ENCODE results near the gene USH1C.

DNA sequence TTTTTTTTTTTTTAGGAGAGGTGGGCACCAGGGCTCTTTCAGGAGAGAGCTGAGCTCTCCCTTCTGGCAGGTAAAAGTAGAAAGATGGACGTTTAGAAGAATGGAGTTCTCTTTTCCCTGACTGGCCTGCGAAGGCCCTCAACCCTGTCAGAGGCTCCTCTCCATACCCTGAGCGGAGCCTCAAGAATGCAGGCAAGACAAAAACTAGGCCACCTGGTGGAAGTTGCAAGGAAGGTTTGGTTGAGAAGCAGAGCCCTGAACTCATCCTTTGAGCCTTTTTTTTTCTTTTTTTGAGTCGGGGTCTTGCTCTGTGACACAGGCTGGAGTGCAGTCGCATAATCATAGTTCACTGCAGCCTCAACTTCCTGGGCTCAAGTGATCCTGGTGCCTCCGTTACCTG, 4.2 kb upstream of the USH1C start:
- TF ChIP-seq ZBTB21 (tag by site-specific recombination; IDR thresholded peaks at IDR 0.05) (no peak), HOXA7 (CRISPR knock-in tag; IDR thresholded peaks at IDR 0.05; ENCODE audit: borderline replicate concordance) (no peak), ZNF585B (tag by site-specific recombination; IDR thresholded peaks at IDR 0.05) (no peak), ZNF138 (tag by site-specific recombination; IDR thresholded peaks at IDR 0.05; ENCODE audit: borderline replicate concordance) (no peak), ZNF341 (tag by site-specific recombination; IDR thresholded peaks at IDR 0.05; ENCODE audit: low read depth) (no peak), PRDM1 (tag by site-specific recombination; IDR thresholded peaks at IDR 0.05) (no peak), ZNF510 (tag by site-specific recombination; IDR thresholded peaks at IDR 0.05; ENCODE audit: insufficient replicate concordance) (no peak), ZNF621 (tag by site-specific recombination; IDR thresholded peaks at IDR 0.05) (no peak)
- TF ChIP-seq, protein P1, sequence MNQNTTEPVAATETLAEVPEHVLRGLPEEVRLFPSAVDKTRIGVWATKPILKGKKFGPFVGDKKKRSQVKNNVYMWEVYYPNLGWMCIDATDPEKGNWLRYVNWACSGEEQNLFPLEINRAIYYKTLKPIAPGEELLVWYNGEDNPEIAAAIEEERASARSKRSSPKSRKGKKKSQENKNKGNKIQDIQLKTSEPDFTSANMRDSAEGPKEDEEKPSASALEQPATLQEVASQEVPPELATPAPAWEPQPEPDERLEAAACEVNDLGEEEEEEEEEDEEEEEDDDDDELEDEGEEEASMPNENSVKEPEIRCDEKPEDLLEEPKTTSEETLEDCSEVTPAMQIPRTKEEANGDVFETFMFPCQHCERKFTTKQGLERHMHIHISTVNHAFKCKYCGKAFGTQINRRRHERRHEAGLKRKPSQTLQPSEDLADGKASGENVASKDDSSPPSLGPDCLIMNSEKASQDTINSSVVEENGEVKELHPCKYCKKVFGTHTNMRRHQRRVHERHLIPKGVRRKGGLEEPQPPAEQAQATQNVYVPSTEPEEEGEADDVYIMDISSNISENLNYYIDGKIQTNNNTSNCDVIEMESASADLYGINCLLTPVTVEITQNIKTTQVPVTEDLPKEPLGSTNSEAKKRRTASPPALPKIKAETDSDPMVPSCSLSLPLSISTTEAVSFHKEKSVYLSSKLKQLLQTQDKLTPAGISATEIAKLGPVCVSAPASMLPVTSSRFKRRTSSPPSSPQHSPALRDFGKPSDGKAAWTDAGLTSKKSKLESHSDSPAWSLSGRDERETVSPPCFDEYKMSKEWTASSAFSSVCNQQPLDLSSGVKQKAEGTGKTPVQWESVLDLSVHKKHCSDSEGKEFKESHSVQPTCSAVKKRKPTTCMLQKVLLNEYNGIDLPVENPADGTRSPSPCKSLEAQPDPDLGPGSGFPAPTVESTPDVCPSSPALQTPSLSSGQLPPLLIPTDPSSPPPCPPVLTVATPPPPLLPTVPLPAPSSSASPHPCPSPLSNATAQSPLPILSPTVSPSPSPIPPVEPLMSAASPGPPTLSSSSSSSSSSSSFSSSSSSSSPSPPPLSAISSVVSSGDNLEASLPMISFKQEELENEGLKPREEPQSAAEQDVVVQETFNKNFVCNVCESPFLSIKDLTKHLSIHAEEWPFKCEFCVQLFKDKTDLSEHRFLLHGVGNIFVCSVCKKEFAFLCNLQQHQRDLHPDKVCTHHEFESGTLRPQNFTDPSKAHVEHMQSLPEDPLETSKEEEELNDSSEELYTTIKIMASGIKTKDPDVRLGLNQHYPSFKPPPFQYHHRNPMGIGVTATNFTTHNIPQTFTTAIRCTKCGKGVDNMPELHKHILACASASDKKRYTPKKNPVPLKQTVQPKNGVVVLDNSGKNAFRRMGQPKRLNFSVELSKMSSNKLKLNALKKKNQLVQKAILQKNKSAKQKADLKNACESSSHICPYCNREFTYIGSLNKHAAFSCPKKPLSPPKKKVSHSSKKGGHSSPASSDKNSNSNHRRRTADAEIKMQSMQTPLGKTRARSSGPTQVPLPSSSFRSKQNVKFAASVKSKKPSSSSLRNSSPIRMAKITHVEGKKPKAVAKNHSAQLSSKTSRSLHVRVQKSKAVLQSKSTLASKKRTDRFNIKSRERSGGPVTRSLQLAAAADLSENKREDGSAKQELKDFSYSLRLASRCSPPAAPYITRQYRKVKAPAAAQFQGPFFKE (tag by site-specific recombination; IDR thresholded peaks at IDR 0.05; ENCODE audit: borderline replicate concordance), result no peak
- TF ChIP-seq, protein P2, sequence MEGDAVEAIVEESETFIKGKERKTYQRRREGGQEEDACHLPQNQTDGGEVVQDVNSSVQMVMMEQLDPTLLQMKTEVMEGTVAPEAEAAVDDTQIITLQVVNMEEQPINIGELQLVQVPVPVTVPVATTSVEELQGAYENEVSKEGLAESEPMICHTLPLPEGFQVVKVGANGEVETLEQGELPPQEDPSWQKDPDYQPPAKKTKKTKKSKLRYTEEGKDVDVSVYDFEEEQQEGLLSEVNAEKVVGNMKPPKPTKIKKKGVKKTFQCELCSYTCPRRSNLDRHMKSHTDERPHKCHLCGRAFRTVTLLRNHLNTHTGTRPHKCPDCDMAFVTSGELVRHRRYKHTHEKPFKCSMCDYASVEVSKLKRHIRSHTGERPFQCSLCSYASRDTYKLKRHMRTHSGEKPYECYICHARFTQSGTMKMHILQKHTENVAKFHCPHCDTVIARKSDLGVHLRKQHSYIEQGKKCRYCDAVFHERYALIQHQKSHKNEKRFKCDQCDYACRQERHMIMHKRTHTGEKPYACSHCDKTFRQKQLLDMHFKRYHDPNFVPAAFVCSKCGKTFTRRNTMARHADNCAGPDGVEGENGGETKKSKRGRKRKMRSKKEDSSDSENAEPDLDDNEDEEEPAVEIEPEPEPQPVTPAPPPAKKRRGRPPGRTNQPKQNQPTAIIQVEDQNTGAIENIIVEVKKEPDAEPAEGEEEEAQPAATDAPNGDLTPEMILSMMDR (tag by site-specific recombination; IDR thresholded peaks at IDR 0.05), result no peak
- TF ChIP-seq, protein P3, sequence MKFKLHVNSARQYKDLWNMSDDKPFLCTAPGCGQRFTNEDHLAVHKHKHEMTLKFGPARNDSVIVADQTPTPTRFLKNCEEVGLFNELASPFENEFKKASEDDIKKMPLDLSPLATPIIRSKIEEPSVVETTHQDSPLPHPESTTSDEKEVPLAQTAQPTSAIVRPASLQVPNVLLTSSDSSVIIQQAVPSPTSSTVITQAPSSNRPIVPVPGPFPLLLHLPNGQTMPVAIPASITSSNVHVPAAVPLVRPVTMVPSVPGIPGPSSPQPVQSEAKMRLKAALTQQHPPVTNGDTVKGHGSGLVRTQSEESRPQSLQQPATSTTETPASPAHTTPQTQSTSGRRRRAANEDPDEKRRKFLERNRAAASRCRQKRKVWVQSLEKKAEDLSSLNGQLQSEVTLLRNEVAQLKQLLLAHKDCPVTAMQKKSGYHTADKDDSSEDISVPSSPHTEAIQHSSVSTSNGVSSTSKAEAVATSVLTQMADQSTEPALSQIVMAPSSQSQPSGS (tag by site-specific recombination; IDR thresholded peaks at IDR 0.05; ENCODE audit: low read depth), result no peak
- TF ChIP-seq, protein P4, sequence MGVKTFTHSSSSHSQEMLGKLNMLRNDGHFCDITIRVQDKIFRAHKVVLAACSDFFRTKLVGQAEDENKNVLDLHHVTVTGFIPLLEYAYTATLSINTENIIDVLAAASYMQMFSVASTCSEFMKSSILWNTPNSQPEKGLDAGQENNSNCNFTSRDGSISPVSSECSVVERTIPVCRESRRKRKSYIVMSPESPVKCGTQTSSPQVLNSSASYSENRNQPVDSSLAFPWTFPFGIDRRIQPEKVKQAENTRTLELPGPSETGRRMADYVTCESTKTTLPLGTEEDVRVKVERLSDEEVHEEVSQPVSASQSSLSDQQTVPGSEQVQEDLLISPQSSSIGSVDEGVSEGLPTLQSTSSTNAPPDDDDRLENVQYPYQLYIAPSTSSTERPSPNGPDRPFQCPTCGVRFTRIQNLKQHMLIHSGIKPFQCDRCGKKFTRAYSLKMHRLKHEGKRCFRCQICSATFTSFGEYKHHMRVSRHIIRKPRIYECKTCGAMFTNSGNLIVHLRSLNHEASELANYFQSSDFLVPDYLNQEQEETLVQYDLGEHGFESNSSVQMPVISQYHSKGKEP (tag by site-specific recombination; IDR thresholded peaks at IDR 0.05), result no peak
- TF ChIP-seq, protein P5, sequence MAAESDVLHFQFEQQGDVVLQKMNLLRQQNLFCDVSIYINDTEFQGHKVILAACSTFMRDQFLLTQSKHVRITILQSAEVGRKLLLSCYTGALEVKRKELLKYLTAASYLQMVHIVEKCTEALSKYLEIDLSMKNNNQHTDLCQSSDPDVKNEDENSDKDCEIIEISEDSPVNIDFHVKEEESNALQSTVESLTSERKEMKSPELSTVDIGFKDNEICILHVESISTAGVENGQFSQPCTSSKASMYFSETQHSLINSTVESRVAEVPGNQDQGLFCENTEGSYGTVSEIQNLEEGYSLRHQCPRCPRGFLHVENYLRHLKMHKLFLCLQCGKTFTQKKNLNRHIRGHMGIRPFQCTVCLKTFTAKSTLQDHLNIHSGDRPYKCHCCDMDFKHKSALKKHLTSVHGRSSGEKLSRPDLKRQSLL (tag by site-specific recombination; IDR thresholded peaks at IDR 0.05), result no peak
- TF ChIP-seq, protein P6, sequence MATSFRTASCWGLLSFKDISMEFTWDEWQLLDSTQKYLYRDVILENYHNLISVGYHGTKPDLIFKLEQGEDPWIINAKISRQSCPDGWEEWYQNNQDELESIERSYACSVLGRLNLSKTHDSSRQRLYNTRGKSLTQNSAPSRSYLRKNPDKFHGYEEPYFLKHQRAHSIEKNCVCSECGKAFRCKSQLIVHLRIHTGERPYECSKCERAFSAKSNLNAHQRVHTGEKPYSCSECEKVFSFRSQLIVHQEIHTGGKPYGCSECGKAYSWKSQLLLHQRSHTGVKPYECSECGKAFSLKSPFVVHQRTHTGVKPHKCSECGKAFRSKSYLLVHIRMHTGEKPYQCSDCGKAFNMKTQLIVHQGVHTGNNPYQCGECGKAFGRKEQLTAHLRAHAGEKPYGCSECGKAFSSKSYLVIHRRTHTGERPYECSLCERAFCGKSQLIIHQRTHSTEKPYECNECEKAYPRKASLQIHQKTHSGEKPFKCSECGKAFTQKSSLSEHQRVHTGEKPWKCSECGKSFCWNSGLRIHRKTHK (tag by site-specific recombination; IDR thresholded peaks at IDR 0.05), result no peak
